NCI-H345 treated with DMSO at 0.1 percent for 48 hours (cell line): ENCODE measurements around the gene RIOK2.
"Not testable (repeated sequence)": the region's sequence is repeated elsewhere in the genome, so short reads cannot be mapped to it uniquely, and the experiment has no call there.

Experiments used
- DNase-seq: peaks from one replicate; lab custom pipeline; 2025; ENCODE audit not compliant: unreplicated experiment; lab: John Stamatoyannopoulos, UW

The RIOK2 gene

GRCh38 chr5:97183100-97183929, at the start of gene RIOK2:
Gene RIOK2, minus strand, starts transcription at chr5:97183247. Its CDS starts 56 bp downstream, at chr5:97183191.
- peak; percentile 91 for DNase-seq

GRCh38 chr5:97231025-97231636, 48.1 kb upstream of the RIOK2 start:
- peak; percentile 35 for DNase-seq

GRCh38 chr5:97229688-97230285, 46.7 kb upstream of the RIOK2 start:
- no peak for DNase-seq

DNA sequence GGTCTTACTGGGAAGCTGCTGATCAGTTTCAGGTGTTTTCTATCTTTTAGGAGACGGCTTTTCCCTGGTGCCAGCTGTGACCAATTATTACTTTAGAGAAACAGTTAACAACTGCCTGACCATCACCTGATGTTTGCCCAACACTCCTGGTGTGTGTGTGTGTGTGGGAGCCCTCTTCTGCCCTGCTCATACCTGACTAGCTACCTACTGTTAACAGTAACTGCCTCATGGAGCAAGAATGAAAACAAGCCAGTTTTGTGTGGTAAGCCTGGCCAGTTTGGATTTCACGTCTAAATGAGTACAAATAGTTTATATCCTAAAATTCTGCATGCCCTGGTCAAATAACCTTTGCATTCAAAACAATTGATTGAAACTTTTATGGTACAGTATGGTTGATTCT, 46.1 kb upstream of the RIOK2 start:
- DNase-seq = no peak

GRCh38 chr5:97225222-97225621, 42.2 kb upstream of the RIOK2 start:
- DNase-seq = no peak

GRCh38 chr5:97224112-97224750, 41.2 kb upstream of the RIOK2 start:
- no peak for DNase-seq

DNA sequence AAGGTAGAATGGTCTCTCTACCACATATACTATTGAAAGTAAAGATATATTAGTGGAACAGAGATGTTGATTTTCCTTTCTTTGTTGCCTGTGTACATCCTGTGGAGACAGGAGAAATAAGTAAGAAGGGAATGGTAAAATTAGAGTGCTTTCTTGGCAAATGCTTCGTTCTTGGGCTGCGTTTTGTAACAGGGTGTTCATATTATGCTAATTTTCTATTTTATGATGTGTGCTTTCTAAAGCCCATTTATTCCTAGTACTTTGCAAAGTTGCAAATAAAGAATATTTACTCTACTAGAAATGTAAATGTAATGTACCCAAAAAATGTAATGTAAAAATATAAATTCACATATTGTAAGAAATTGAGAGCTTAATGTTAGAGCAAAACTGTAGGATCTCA, 40.5 kb upstream of the RIOK2 start:
- DNase-seq = no peak

GRCh38 chr5:97209343-97209742, 26.3 kb upstream of the RIOK2 start:
- DNase-seq = no peak

DNA sequence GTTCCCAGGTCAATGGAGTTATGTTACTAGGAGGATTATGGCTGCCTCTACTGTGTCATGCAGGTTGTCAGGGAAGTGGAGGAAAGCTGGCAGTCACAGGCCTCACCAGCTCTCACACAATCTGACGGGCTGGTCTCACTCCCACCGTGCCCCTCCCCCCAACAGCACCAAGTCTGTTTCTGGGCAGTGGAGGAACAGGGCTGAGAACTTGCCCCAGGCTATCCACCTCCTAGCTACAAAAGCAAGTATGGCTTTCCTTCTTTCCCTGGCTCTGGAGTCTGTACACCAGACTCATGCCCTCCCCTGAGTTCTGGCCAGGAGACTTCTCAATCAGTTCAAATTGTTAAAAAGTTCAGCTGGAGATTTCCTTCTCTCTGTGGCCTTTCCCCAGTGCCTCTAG, 25.7 kb upstream of the RIOK2 start:
- DNase-seq = no peak

DNA sequence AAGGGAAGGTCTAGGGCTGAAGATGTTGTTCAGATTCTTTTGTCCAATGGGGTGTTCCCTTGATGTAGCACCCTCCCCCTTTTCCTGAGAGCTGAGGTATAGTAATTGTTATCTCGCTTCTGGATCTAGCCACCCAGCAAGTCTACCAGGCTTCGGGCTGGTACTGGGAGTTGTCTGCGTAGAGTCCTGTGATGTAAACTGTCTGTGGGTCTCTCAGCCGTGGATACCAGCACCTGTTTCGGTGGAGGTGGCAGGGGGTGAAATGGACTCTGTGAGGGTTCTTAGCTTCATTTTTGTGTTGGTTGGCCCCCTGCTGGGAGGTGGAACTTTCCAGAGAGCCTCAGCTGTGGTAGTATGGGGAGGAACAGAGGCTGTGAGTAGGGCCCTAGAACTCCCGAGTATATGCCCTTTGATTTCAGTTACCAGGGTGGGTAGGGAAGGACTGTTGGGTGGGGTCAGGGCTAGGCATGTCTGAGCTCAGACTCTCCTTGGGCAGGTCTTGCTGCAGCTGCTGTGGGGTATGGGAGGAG, 25.2 kb upstream of the RIOK2 start:
- DNase-seq = no peak

DNA sequence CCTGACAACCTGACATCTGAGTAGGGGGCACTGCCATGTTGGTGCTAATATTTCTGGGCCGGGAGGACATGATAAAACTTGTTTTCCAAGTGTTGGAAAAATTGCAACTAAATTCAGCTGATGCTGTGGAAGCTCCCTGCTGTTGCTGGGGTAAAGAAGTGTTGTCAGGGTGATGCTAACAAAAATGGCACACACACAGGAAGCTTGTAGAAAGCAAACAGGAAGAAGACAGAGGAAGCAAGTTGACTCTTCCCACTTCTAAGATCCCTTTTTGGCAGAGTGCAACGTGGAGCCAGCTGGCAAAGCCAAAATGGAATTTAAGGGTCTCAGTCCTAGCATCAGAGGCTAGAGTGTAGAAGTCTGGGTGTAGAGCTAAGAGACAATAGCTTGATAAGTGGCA, 11.3 kb upstream of the RIOK2 start:
- no peak for DNase-seq

- no peak for DNase-seq
Measured at GRCh38 chr5:97193355-97193688, 10.3 kb upstream of the RIOK2 start.

- DNase-seq = peak; percentile 79
Measured at GRCh38 chr5:97192580-97193354, 9.7 kb upstream of the RIOK2 start.

- no peak for DNase-seq
Measured at GRCh38 chr5:97191893-97192292, 8.8 kb upstream of the RIOK2 start.

DNA sequence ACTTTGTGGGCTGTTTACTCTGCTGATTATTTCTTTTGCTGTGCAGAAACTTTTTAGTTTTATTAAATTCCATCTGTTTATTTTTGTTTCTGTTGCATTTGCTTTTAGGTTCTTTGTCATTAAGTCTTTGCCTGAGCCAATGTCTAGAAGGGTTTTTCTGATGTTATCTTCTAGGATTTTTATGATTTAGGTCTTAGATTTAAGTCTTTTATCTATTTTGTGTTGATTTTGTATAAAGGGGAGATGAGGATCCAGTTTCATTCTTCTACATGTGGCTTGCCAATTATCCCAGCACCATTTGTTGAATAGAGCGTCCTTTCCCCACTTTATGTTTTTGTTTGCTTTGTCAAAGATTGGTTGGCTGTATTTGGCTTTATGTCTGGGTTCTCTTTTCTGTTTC, 6.5 kb upstream of the RIOK2 start:
- DNase-seq = not testable (repeated sequence)

GRCh38 chr5:97183930-97184213, 825 bp upstream of the RIOK2 start:
- no peak for DNase-seq

- DNase-seq = no peak
Measured at GRCh38 chr5:97182571-97183099, 412 bp downstream of the RIOK2 start.

DNA sequence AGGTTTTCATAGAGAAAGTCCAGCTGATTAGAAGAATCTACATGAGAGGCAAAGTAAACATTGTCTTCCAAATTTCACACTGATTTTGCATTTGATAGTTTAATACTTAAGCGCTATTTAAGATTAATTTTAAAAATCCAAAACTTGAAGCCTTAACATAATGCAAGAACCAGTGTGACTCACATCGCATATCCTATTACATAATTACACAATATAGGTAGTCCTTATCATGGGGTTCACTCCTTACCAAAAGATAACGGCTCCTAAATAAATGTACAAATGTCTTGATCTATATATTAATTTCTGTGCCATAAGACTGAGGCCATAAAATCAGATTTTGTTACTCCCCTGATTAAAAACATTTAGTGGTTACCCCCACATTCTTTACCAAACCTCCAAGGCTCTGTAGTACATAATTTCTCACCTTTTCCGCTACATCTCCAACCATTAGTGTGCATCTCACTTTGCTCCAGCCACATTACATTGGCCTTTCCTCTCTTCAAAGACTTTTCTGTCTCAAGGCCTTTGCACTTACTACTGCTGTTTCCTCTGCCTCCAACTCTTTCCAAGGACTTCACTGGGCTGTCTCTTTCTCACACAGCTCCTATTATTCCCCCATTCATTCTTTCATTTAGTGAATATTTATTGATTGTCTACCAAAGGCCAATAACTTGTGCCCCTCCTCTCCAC, 1.0 kb downstream of the RIOK2 start:
- DNase-seq = no peak

GRCh38 chr5:97179457-97179856, 3.6 kb downstream of the RIOK2 start:
- not testable (repeated sequence) for DNase-seq

DNA sequence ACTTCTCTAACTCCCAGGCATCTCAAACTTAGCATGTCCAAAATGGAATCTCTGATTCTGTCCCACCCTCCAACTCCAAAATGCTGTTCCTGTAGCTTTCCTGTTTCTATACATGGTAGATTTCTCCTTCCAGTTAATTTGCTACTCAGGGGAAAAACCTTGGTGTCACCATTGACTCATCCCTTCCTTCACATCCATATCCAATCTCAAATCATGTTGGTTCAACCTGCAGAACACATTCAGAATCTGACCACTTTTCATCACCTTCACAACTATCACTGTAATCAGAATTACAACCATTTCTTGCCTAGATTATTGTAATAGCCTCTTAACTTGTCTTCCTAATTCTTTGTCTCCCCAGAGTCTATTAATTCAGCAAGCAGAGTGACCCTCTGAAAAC, 10.8 kb downstream of the RIOK2 start:
- DNase-seq = no peak
